Ammon's horn (tissue), 1 donor: ENCODE measurements around the gene LMAN2L.
"Not testable (repeated sequence)": the region's sequence is repeated elsewhere in the genome, so short reads cannot be mapped to it uniquely, and the experiment has no call there.

Experiments used
- DNase-seq: peaks from one replicate; pipeline ENCODE4 v3.0.0-alpha.2; 2016; ENCODE audit warnings: low spot score

LMAN2L gene

DNA sequence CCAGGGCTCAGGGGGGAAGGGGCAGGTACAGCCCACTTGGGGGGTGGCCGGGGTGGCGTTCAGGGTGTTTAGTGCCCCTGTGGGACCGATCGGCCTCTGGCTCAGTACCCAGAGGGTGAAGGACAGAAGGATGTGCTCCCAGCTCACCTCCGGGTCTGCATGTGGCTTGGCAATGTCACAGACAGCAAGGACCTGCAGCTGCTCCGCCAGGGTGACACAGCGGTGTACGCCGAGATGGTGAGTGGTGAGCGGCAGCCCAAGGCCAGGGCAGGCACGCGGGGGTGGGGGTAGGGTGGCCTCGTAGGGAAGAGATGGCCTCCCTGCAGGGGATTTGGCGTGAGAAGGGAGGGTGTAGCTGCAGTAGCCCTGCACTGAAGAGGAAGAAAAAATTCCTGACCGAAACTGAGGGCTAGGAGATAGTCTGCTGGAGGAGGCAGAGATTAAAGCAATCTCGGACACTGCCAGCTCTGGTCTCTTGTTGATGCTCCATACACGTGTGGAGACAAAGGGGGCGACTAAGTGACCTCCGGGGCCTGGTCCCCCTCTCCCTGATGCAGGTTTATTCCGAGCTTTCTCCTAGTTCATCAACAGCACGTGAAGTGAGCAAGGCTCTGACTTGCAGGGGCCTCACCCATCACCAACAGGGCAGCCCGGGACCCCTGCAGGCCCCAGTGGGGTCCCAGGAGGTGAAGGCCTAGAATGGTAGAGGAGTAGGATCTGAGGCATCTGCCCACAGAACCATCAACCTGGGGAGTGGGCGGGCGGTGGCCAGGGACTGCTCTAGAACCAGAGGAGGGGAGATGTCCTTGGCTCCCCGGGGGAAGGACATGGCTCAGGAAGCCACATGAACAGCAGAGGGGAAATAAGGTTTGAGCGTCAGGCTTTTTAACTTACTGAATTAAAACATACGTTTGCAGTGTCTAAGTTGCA is 51.9 kb downstream of the LMAN2L start:
- no peak for DNase-seq

GRCh38 chr2:96687266-96687665 is 52.6 kb downstream of the LMAN2L start:
- no peak for DNase-seq

GRCh38 chr2:96685577-96686459 is 54.0 kb downstream of the LMAN2L start:
- no peak for DNase-seq

DNA sequence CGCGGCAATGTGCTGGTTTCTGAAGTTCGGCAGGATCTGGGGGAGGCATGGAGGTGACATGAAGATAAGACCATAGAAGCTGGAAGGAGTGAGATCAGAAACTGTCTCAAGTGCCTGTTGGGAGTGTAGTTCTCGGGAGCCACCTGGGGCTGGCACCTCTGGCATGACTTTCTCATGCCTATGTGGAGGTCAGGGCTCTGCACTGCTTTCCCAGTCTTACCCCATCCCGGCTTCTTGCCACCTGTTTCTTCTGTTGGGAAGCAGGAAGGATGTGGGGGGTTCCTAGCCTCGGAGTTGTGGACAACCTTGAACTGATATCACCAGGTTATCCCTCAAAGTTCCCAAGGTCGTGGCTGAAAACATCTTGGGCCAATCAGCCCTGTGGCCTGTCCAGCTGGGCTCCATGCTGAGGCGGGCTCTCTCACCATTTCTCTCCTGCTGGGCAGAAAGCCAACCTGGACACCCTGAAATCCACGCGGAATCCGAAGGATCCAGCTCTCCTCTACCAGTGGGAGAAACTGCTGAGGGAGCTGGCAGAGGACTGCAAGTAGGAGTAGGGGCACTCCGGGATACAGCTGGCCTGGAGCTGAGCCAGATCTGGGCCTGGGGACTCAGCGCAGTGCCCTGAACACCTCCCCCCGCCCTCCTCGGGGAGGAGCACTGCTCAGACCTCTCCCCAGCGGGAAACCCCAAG is 54.8 kb downstream of the LMAN2L start:
- no peak for DNase-seq

- DNase-seq: no peak
These were observed 55.7 kb downstream of the LMAN2L start for GRCh38 chr2:96683972-96684820.

GRCh38 chr2:96683307-96683706 is 56.6 kb downstream of the LMAN2L start:
- DNase-seq: no peak

GRCh38 chr2:96681540-96681939 is 58.3 kb downstream of the LMAN2L start:
- no peak for DNase-seq

GRCh38 chr2:96680561-96681141 is 59.2 kb downstream of the LMAN2L start:
- no peak for DNase-seq

- DNase-seq: no peak
These were observed 60.0 kb downstream of the LMAN2L start for GRCh38 chr2:96679848-96680247.

DNA sequence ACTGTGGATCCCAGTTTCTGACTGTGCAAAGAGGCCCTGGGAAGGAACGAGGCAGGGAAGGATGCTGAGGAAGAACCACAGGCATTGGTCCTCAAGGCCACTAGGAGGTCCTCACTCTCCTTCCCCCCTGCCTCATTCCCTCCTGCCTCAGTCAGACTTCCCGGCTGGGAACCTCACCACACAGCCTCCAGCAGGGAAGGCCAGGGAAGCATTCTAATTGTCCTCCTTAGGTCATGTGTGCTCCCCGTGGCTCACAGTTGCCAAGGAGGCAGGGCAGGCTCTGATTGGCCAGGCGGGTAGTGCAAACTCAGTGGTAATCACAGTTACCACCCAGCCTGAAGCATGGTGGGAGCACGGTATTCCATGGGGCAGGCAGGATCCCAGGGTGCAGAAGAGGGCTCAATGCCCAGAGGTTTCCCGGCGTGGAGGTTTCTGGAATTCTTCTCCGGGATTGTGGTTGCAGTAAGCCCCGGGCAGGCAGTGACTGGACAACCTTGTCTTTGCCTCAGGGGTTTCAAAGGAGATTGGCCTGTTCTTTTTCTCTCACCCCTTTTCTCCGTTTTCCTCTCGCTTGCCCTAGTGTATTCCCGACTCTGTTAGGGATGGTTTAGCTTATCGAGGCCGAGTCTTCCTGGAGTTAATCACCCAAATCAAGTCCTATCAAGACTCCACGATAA is 70.2 kb downstream of the LMAN2L start:
- DNase-seq: no peak

GRCh38 chr2:96668771-96669170 is 71.1 kb downstream of the LMAN2L start:
- no peak for DNase-seq

DNA sequence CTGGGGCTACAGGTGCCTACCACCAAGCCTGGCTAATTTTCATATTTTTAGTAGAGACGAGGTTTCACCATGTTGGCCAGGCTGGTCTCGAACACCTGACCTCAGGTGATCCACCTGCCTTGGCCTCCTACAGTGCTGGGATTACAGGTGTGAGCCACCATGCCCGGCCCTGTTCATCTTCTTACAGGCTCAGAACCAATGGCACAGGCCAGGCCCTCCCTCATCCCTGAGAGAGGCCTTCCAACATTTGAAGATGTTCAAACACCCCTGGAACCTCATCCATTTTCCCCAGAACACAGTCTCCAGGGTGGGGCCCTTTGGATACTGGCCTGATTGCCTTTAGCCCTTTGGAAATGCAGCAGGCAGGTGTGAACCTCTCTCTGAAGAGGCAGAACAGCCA is 74.1 kb downstream of the LMAN2L start:
- not testable (repeated sequence) for DNase-seq

- DNase-seq: no peak
These were observed 74.7 kb downstream of the LMAN2L start for GRCh38 chr2:96665083-96665569.

DNA sequence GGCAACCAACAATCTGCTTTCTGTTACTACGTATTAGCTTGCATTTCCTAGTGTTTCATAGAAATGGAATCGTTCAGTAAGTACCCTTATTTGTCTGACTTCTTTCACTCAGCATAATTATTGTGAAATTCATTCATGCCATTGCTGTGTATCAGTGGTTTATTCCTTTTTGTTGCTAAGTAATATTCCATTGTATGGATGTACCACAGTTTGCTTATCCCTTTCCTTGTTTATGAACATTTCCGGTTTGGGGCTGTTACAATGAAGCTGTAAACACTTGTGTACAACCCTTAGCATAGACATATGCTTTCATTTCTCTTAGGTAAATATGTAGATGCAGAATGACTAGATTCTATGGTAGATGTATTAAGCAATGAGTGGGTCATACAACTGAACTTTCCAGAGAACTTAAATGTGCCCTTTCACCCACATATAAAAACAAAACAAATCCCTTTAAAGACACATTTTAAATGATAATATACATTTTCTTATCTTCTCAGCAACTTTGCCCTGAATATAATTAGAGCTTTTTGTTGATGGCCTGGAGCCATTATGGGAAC is 75.4 kb downstream of the LMAN2L start:
- DNase-seq: no peak

- no peak for DNase-seq
These were observed 76.0 kb downstream of the LMAN2L start for GRCh38 chr2:96663829-96664228.

- DNase-seq: no peak
These were observed 76.7 kb downstream of the LMAN2L start for GRCh38 chr2:96663177-96663576.

GRCh38 chr2:96662360-96662759 is 77.5 kb downstream of the LMAN2L start:
- DNase-seq: no peak

GRCh38 chr2:96661324-96661723 is 78.5 kb downstream of the LMAN2L start:
- DNase-seq: no peak

DNA sequence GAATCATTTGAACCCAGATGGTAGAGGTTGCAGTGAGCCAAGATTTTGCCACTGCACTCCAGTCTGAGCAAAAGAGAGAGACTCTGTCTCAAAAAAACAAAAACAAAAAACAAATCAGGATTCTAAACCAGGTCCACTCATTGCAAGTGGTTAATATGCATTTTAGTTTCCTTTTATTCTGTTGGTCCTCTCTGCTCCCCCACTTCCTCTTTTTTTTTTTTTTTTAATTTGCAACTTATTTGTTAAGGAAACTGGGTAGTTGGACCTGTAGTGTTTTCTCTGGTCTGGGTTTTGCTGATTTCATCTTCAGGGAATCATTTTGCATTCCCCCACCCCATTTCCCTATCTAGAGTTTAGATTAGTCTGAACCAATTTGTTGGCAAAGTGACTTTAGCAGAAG is 83.3 kb downstream of the LMAN2L start:
- no peak for DNase-seq
